PFSK-1 (cell line): ENCODE measurements around the gene FOXP2.

Experiments
- FOXP2 ChIP-seq: optimal IDR thresholded peaks from 2 replicates; pipeline ENCODE3; 2011; ENCODE audit warnings: borderline replicate concordance, control low read depth, inconsistent platforms; ENCODE audit not compliant: insufficient read depth; ENCODE audit errors: extremely low read length, extremely low read depth
- POLR2AphosphoS5 ChIP-seq: IDR thresholded peaks from 2 replicates; pipeline ENCODE4 v1.6.1; 2012; ENCODE audit warnings: low read depth, mild to moderate bottlenecking, control low read depth, low read length, moderate library complexity
- SIN3A ChIP-seq: IDR thresholded peaks from 2 replicates; pipeline ENCODE4 v1.6.1; 2012; ENCODE audit warnings: mild to moderate bottlenecking, low read length, moderate library complexity, borderline replicate concordance; ENCODE audit not compliant: insufficient read depth
- TAF1 ChIP-seq: IDR thresholded peaks from 2 replicates; pipeline ENCODE4 v1.6.1; 2012; ENCODE audit warnings: low read length, control low read depth, borderline replicate concordance; ENCODE audit not compliant: insufficient read depth
- TF ChIP-seq, protein P1 (sequence below), 2 experiments: IDR thresholded peaks; 2 replicates each; pipeline versions ENCODE4 v1.6.1 to v1.8.0; 2011 to 2012; ENCODE audit warnings: low read depth in 2 of 2, low read length in 2 of 2, control low read depth in 1 of 2, inconsistent platforms in 1 of 2, mild to moderate bottlenecking in 1 of 2, moderate library complexity in 1 of 2; ENCODE audit not compliant: insufficient read depth in 1 of 2

DNA sequence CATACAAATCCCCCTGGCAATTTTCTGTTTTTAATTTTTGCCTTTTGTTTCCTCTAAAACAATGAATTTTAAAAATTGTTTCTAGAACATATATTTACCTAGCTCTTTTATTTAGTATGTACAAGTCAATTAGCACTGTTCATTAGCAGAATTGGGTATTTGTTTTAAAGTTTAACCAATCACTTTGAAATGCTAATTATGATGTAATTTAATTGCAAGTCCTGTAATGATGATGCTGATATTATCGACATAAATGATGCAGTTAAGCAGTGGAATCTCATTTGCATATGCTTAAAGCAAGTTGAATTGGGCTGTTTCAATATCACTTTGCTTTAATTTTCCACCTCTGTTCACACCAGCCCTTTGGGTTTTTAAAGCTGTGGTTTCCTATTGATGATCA lies 2.7 kb downstream of the FOXP2 start:
- no peak for TF ChIP-seq TAF1
- no peak for TF ChIP-seq SIN3A
- TF ChIP-seq POLR2AphosphoS5 = no peak
- TF ChIP-seq, protein P1, sequence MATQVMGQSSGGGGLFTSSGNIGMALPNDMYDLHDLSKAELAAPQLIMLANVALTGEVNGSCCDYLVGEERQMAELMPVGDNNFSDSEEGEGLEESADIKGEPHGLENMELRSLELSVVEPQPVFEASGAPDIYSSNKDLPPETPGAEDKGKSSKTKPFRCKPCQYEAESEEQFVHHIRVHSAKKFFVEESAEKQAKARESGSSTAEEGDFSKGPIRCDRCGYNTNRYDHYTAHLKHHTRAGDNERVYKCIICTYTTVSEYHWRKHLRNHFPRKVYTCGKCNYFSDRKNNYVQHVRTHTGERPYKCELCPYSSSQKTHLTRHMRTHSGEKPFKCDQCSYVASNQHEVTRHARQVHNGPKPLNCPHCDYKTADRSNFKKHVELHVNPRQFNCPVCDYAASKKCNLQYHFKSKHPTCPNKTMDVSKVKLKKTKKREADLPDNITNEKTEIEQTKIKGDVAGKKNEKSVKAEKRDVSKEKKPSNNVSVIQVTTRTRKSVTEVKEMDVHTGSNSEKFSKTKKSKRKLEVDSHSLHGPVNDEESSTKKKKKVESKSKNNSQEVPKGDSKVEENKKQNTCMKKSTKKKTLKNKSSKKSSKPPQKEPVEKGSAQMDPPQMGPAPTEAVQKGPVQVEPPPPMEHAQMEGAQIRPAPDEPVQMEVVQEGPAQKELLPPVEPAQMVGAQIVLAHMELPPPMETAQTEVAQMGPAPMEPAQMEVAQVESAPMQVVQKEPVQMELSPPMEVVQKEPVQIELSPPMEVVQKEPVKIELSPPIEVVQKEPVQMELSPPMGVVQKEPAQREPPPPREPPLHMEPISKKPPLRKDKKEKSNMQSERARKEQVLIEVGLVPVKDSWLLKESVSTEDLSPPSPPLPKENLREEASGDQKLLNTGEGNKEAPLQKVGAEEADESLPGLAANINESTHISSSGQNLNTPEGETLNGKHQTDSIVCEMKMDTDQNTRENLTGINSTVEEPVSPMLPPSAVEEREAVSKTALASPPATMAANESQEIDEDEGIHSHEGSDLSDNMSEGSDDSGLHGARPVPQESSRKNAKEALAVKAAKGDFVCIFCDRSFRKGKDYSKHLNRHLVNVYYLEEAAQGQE (IDR thresholded peaks at IDR 0.05; ENCODE audit: insufficient read depth in 1 of 2, low read depth in 2 of 2, low read length in 2 of 2) = no peak
- TF ChIP-seq FOXP2 = no peak
